Naive thymus-derived CD4-positive, alpha-beta T cell (primary cell): ENCODE data around the gene PTPN18. TPM values are rescaled to one million over a fixed set of nuclear protein-coding genes. Genes with fewer than 3 reads are reported as not detected.

Source experiments
- ATAC-seq: fragments of 150-1000 bp; cut with Tn5 transposase; 2 replicates; pipeline ENCODE4 v1.10.0; 2021; ENCODE audit warnings: mild to moderate bottlenecking, moderate library complexity
- CTCF ChIA-PET: fragments of 350-600 bp; sonication (Branson Sonifier 250); formaldehyde crosslinking; loops from one replicate; lab custom pipeline; 2021; ENCODE audit warnings: antibody characterized with exemption; lab: Charles Lee
- POLR2A ChIA-PET: fragments of 350-600 bp; sonication (Branson Sonifier 250); formaldehyde crosslinking; loops from one replicate; lab custom pipeline; 2021; ENCODE audit warnings: antibody characterized with exemption, inconsistent platforms; lab: Charles Lee
- DNase-seq, 9 donors: peaks; one replicate each; pipeline versions ENCODE4 v3.0.0 to v3.0.0-alpha.2; 2020 to 2022; ENCODE audit warnings: mixed read lengths in 1 of 9
- H3K27ac ChIP-seq: one replicate; pipeline ENCODE4 v1.7.0; 2013; ENCODE audit warnings: mild to moderate bottlenecking, low read depth, low read length, moderate library complexity
- H3K27me3 ChIP-seq, 2 donors: one replicate each; pipeline ENCODE4 v1.7.0; 2013; ENCODE audit warnings: low read length in 2 of 2, mild to moderate bottlenecking in 2 of 2, moderate library complexity in 2 of 2; ENCODE audit not compliant: control insufficient read depth in 2 of 2, insufficient read depth in 2 of 2
- H3K36me3 ChIP-seq, 3 experiments: 1 replicate in 2 of 3; 2 replicates in 1 of 3; pipeline ENCODE4 v1.7.0; 2013; ENCODE audit warnings: low read length in 3 of 3, mild to moderate bottlenecking in 3 of 3, moderate library complexity in 1 of 3; ENCODE audit not compliant: insufficient read depth in 3 of 3, control insufficient read depth in 2 of 3
- H3K4me1 ChIP-seq, 2 donors: one replicate each; pipeline ENCODE4 v1.7.0; 2013; ENCODE audit warnings: low read length in 2 of 2, mild to moderate bottlenecking in 2 of 2, moderate library complexity in 1 of 2; ENCODE audit not compliant: control insufficient read depth in 2 of 2, insufficient read depth in 2 of 2
- H3K4me3 ChIP-seq: 2 replicates; pipeline ENCODE4 v1.7.0; 2013; ENCODE audit warnings: mild to moderate bottlenecking, low read length
- H3K9me3 ChIP-seq, 3 experiments: 1 replicate in 2 of 3; 2 replicates in 1 of 3; pipeline ENCODE4 v1.7.0; 2013; ENCODE audit warnings: low read length in 3 of 3; ENCODE audit not compliant: control insufficient read depth in 2 of 3
- H3K27ac Mint-ChIP-seq, 9 donors: one replicate each; pipeline ENCODE4 v1.8.0; 2020 to 2022; ENCODE audit warnings: mixed read lengths in 9 of 9, mild to moderate bottlenecking in 8 of 9, moderate library complexity in 5 of 9, inconsistent platforms in 2 of 9
- H3K27me3 Mint-ChIP-seq, 5 donors: one replicate each; pipeline ENCODE4 v1.8.0; 2021 to 2022; ENCODE audit warnings: mixed read lengths in 5 of 5, mild to moderate bottlenecking in 1 of 5
- H3K36me3 Mint-ChIP-seq, 5 donors: one replicate each; pipeline ENCODE4 v1.8.0; 2020 to 2022; ENCODE audit warnings: mixed read lengths in 5 of 5, mild to moderate bottlenecking in 3 of 5, inconsistent platforms in 1 of 5
- H3K4me1 Mint-ChIP-seq, 7 donors: one replicate each; pipeline ENCODE4 v1.8.0; 2020 to 2022; ENCODE audit warnings: mixed read lengths in 7 of 7, mild to moderate bottlenecking in 3 of 7, inconsistent platforms in 1 of 7
- H3K4me3 Mint-ChIP-seq, 10 donors: one replicate each; pipeline ENCODE4 v1.8.0; 2020 to 2022; ENCODE audit warnings: mild to moderate bottlenecking in 10 of 10, mixed read lengths in 10 of 10, moderate library complexity in 6 of 10, inconsistent platforms in 2 of 10
- H3K9me3 Mint-ChIP-seq, 11 donors: one replicate each; pipeline ENCODE4 v1.8.0; 2020 to 2022; ENCODE audit warnings: mixed read lengths in 11 of 11, mild to moderate bottlenecking in 4 of 11, inconsistent platforms in 1 of 11, moderate library complexity in 1 of 11
- intact Hi-C, 2 donors: fragments of 100-400 bp; cut with micrococcal nuclease; formaldehyde crosslinking; loops; one replicate each; pipeline ENCODE4 v1.15.1; 2023
- polyA plus RNA-seq, 2 donors: library from polyadenylated mRNA; unstranded; fragments of 300-500 nt; fragmentation: Illumina TruSeq; gene quantifications; one replicate each; pipeline ENCODE4 v1.2.3, GENCODE V29; 2021
- total RNA-seq, 6 experiments: library from RNA in 5 of 6; stranded (reverse) in 5 of 6; gene quantifications; 1 replicate in 5 of 6; 2 replicates in 1 of 6; pipeline ENCODE4 v1.2.3 and lab custom pipeline; 2021 to 2026

The PTPN18 gene
- total and polyA plus RNA-seq, 7 experiments from 2014 or later = 39.4 to 112 (median 44.2) TPM

DNA sequence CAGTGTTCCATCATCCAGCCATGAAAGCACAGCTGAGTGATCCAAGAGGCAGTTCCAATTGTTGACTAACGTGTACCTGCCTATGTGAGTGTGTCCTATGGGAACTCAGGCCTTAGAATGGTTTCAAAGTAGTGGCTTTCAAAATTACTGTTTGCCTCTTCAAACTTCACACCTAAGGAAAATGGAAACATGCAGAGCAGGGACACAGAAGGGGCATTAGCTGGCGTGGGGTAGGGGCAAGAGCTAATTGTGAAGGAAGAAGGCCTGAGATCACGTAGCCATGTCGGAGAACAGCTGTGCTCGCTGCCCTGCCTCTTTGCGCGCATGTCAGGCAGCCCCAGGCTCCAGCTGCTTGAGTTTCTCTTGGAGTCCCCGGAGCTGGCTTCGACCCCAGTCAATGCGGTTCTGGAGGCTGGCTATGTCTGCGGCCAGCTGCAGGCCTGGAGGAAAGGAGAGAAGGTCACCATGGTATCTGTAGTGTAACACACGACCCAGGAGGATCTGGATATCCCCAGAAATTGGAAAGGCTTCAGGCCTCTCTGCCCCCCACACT is 17.0 kb upstream of the PTPN18 start:
- H3K36me3 Mint-ChIP-seq = peaks cover 8 to 28% (median 14%) of the 10 kb centered on the region in 5 donors
- Histone ChIP-seq H3K9me3 (no peaks in the 10 kb centered on the region), H3K27me3 (no peaks in the 10 kb centered on the region), H3K4me3 (no peak overlapping the region), H3K4me1 (peaks cover 9 to 14% of the 10 kb centered on the region in 2 donors), H3K36me3 (peaks cover 0 to 34% (median 5%) of the 10 kb centered on the region in 3 experiments), H3K27ac (no peak overlapping the region)
- H3K4me3 Mint-ChIP-seq = peak overlapping the region in 1 of 10 donors; percentile 20
- peaks cover 15 to 33% (median 29%) of the 10 kb centered on the region in 7 donors for H3K4me1 Mint-ChIP-seq
- CTCF ChIA-PET = no interaction called here
- intact Hi-C loops = no loop called here
- peaks cover 0 to 4% (median 0%) of the 10 kb centered on the region in 11 donors for H3K9me3 Mint-ChIP-seq
- peak overlapping the region in 4 of 9 donors; percentile 42 to 80 (median 54) for H3K27ac Mint-ChIP-seq
- POLR2A ChIA-PET = no interaction called here
- ATAC-seq = no peak
- H3K27me3 Mint-ChIP-seq = peaks cover 0 to 9% (median 0%) of the 10 kb centered on the region in 5 donors
- DNase-seq = no peak

DNA sequence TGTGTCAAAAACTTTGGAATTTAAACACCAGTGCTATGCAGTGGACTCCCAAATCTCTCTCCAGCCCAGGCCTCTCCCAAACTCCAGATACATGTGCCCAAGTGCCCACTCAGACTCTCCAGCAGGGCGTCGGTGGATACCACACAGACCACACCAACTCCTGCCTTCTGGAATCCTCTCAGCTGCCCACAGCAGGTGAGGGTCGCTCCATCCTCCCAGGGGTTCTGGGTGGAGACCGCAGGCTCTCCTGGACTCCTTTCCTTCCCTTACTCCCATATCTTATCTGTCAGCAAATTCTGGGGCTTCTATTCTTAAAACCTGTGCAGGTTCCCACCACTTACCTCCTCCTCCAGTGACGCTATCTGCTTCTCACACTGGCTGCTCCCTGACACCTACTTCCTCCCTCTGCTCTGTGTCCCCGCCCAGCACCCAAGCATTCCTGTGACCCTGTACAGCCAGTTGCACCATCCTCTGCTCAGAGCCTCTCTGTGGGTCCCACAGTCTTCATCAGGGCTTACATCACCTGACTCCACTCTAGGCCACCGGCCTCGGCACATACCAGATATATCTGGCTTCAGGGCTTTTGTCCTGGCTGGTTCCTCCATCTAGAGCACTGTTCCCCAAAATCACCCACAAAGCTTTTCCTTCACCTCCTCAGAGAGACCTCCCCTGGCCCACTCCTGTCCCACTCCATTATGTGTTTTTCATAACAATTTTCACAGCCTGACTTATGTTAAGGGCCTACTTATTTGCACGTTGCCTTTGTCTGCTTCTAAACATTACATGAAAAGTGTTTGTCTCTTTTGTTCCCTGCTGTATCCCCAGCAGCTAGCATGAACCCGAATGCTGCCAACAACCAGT is 15.7 kb upstream of the PTPN18 start:
- peak overlapping the region in 7 of 9 donors; percentile 31 to 80 (median 66) for H3K27ac Mint-ChIP-seq
- CTCF ChIA-PET = interaction anchor here (2.8 kb wide), 1 partner anchor 158 kb away, joined by 19 read pairs; the partner anchor contains the start of genes MZT2B and SMPD4
- POLR2A ChIA-PET = interaction anchor here (3.3 kb wide), 1 partner anchor 9 kb away, joined by 23 read pairs; no protein-coding TSS in a partner anchor
- no peak overlapping the region for H3K27ac ChIP-seq
- H3K4me3 Mint-ChIP-seq = peak overlapping the region in 4 of 10 donors; percentile 22 to 63 (median 32)
- peaks cover 8 to 32% (median 15%) of the 10 kb centered on the region in 5 donors for H3K36me3 Mint-ChIP-seq
- H3K4me3 ChIP-seq = no peak overlapping the region
- no peaks in the 10 kb centered on the region for H3K27me3 ChIP-seq
- ATAC-seq (no peak), DNase-seq (no peak)
- H3K4me1 ChIP-seq = peaks cover 10 to 19% of the 10 kb centered on the region in 2 donors
- H3K27me3 Mint-ChIP-seq = peaks cover 0 to 2% (median 0%) of the 10 kb centered on the region in 5 donors
- H3K36me3 ChIP-seq = peaks cover 5 to 44% (median 12%) of the 10 kb centered on the region in 3 experiments
- intact Hi-C loops = no loop called here
- peaks cover 15 to 40% (median 33%) of the 10 kb centered on the region in 7 donors for H3K4me1 Mint-ChIP-seq
- H3K9me3 Mint-ChIP-seq = peaks cover 0 to 4% (median 0%) of the 10 kb centered on the region in 11 donors
- H3K9me3 ChIP-seq = no peaks in the 10 kb centered on the region

GRCh38 chr2:130341562-130342019 is 14.3 kb upstream of the PTPN18 start:
- peaks cover 0 to 4% (median 0%) of the 10 kb centered on the region in 11 donors for H3K9me3 Mint-ChIP-seq
- peaks cover 16 to 58% (median 21%) of the 10 kb centered on the region in 3 experiments for H3K36me3 ChIP-seq
- ChIA-PET CTCF (interaction anchor here (0.9 to 3.5 kb wide), 8 partner anchors 8 to 465 kb away, joined by 3 to 19 read pairs (median 8); partner anchors contain the start of genes MZT2B, PTPN18 and SMPD4), POLR2A (interaction anchor here (0.7 to 5.2 kb wide), 11 partner anchors 7 to 752 kb away, joined by 3 to 92 read pairs (median 10); partner anchors contain the start of genes FAM168B, GPR148, MZT2B and PTPN18)
- H3K36me3 Mint-ChIP-seq = peaks cover 8 to 40% (median 26%) of the 10 kb centered on the region in 5 donors
- H3K27ac ChIP-seq = peak overlapping the region; percentile 97
- H3K4me1 Mint-ChIP-seq = peaks cover 15 to 46% (median 33%) of the 10 kb centered on the region in 7 donors
- peak in 3 of 9 donors; percentile 22 to 26 (median 26) for DNase-seq
- ATAC-seq = no peak
- no peaks in the 10 kb centered on the region for H3K27me3 ChIP-seq
- H3K4me3 ChIP-seq = peak overlapping the region; percentile 80
- intact Hi-C loops = loop anchor here (1.0 to 2.0 kb wide), 16 partner anchors 9 to 1151 kb away; partner anchors contain the start of genes SMPD4 (in 2 of the 2), FAM168B (in 1 of the 2), MZT2A (in 1 of the 2) and PLEKHB2 (in 1 of the 2)
- H3K4me3 Mint-ChIP-seq = peak overlapping the region; percentile 94 to 100 (median 99)
- peaks cover 10 to 19% of the 10 kb centered on the region in 2 donors for H3K4me1 ChIP-seq
- H3K27me3 Mint-ChIP-seq = peaks cover 0 to 2% (median 0%) of the 10 kb centered on the region in 5 donors
- no peaks in the 10 kb centered on the region for H3K9me3 ChIP-seq
- H3K27ac Mint-ChIP-seq = peak overlapping the region; percentile 98 to 100 (median 99)

DNA sequence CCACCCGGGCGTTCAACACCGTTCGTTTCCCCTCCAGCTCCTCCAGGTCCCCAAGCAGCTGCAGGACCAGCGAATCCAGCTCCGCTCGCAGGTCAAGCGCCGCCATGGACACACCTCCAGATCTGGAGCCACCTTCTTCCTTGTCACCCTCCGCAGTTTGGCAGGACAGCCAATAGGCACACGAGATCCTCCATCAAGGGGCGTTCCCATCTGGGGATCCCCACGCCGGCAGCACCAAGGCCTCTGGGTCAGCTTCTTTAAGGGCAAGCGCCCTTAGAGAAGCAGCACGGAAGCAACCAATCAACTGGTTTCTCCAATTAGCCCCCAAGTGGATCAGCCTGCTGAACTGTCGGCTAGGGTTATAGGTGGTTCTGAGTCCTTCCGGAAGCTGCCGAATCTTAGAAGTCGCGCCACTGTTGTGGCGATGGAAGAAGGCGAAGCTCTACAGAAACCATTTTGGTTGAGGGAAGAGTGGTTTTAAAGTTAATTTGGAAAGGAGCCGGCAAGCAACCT is 13.8 kb upstream of the PTPN18 start:
- peaks cover 8 to 44% (median 28%) of the 10 kb centered on the region in 5 donors for H3K36me3 Mint-ChIP-seq
- intact Hi-C loops = loop anchor here (1.0 to 2.0 kb wide), 16 partner anchors 10 to 1151 kb away; partner anchors contain the start of genes SMPD4 (in 2 of the 2), FAM168B (in 1 of the 2), MZT2A (in 1 of the 2) and PLEKHB2 (in 1 of the 2)
- H3K9me3 Mint-ChIP-seq = peaks cover 0 to 4% (median 0%) of the 10 kb centered on the region in 11 donors
- DNase-seq = peak; percentile 65 to 89 (median 87)
- POLR2A ChIA-PET = interaction anchor here (0.7 to 5.2 kb wide), 17 partner anchors 8 to 1151 kb away, joined by 3 to 92 read pairs (median 5); partner anchors contain the start of genes FAM168B, GPR148, MZT2B and PTPN18
- H3K4me1 ChIP-seq = peaks cover 10 to 19% of the 10 kb centered on the region in 2 donors
- CTCF ChIA-PET = interaction anchor here (0.9 to 3.5 kb wide), 10 partner anchors 8 to 466 kb away, joined by 3 to 19 read pairs (median 6); partner anchors contain the start of genes MZT2B, PTPN18 and SMPD4
- H3K36me3 ChIP-seq = peaks cover 20 to 63% (median 21%) of the 10 kb centered on the region in 3 experiments
- H3K4me3 Mint-ChIP-seq = peak overlapping the region; percentile 94 to 100 (median 99)
- peak overlapping the region; percentile 97 for H3K27ac ChIP-seq
- H3K27me3 ChIP-seq = no peaks in the 10 kb centered on the region
- ATAC-seq = peak; percentile 81
- H3K4me3 ChIP-seq = peak overlapping the region; percentile 80
- H3K4me1 Mint-ChIP-seq = peaks cover 15 to 49% (median 35%) of the 10 kb centered on the region in 7 donors
- H3K9me3 ChIP-seq = no peaks in the 10 kb centered on the region
- peak overlapping the region; percentile 98 to 100 (median 99) for H3K27ac Mint-ChIP-seq
- peaks cover 0 to 2% (median 0%) of the 10 kb centered on the region in 5 donors for H3K27me3 Mint-ChIP-seq

DNA sequence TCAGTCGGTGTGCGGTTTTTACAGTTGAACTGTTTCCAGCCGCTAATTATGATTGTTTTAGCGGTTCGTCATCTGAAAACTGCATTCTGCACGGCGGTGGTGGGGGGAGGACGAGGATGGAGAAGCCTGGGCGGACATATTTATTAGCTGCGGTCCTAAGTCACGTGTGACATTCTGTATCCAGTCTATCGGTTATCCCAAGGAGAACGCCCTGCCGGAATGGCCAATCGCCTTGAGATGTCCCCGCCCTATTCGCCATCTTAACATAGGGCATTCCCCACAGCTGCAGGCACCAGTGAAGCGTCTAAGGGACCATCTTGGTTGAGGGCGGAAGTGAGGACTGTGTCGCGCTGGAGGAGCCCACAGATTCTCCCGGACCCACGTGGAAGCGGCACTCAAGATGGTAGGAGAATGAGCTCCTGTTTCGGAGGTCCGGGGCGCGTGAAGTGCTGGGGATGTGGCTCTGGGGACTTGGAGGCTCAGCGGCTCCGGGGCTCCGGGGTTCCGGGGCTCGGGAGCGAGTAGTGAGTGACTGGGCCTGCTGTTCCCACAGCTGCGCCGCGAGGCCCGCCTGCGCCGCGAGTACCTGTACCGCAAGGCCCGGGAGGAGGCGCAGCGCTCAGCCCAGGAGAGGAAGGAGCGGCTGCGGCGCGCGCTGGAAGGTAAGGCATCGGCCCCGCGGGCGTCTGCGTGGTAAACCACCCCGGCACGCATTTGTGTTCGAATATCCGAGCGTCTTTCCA is 13.2 kb upstream of the PTPN18 start, which contains the start of gene IMP4:
IMP4 (plus strand) TSS at position 365 of the 743 bp plus-strand sequence; CDS start at position 401, 36 bp downstream.
- H3K9me3 Mint-ChIP-seq = peaks cover 0 to 4% (median 0%) of the 10 kb centered on the region in 11 donors
- Histone ChIP-seq H3K27me3 (no peaks in the 10 kb centered on the region), H3K4me1 (peaks cover 10 to 19% of the 10 kb centered on the region in 2 donors), H3K9me3 (no peaks in the 10 kb centered on the region), H3K36me3 (peaks cover 21 to 63% (median 26%) of the 10 kb centered on the region in 3 experiments), H3K4me3 (peak within 1 kb of the TSS; percentile 80), H3K27ac (peak within 1 kb of the TSS; percentile 97)
- ChIA-PET POLR2A (interaction anchor here (0.7 to 5.2 kb wide), 19 partner anchors 9 to 1150 kb away, joined by 3 to 92 read pairs (median 5); partner anchors contain the start of genes FAM168B, GPR148, MZT2B and PTPN18), CTCF (interaction anchor here (1.0 to 3.5 kb wide), 9 partner anchors 9 to 466 kb away, joined by 3 to 19 read pairs (median 7); partner anchors contain the start of genes MZT2B, PTPN18 and SMPD4)
- H3K4me1 Mint-ChIP-seq = peaks cover 17 to 51% (median 37%) of the 10 kb centered on the region in 7 donors
- peaks cover 0 to 2% (median 0%) of the 10 kb centered on the region in 5 donors for H3K27me3 Mint-ChIP-seq
- peak within 1 kb of the TSS; percentile 94 to 100 (median 99) for H3K4me3 Mint-ChIP-seq
- H3K27ac Mint-ChIP-seq = peak within 1 kb of the TSS; percentile 98 to 100 (median 99)
- ATAC-seq = peak; percentile 93
- intact Hi-C loops = loop anchor here (1.0 to 2.0 kb wide), 16 partner anchors 10 to 1150 kb away; partner anchors contain the start of genes SMPD4 (in 2 of the 2), FAM168B (in 1 of the 2), MZT2A (in 1 of the 2) and PLEKHB2 (in 1 of the 2)
- H3K36me3 Mint-ChIP-seq = peaks cover 8 to 50% (median 34%) of the 10 kb centered on the region in 5 donors
- DNase-seq = peak; percentile 83 to 98 (median 96)
